ENCODE measurements around the gene INCA1.

The INCA1 gene

DNA sequence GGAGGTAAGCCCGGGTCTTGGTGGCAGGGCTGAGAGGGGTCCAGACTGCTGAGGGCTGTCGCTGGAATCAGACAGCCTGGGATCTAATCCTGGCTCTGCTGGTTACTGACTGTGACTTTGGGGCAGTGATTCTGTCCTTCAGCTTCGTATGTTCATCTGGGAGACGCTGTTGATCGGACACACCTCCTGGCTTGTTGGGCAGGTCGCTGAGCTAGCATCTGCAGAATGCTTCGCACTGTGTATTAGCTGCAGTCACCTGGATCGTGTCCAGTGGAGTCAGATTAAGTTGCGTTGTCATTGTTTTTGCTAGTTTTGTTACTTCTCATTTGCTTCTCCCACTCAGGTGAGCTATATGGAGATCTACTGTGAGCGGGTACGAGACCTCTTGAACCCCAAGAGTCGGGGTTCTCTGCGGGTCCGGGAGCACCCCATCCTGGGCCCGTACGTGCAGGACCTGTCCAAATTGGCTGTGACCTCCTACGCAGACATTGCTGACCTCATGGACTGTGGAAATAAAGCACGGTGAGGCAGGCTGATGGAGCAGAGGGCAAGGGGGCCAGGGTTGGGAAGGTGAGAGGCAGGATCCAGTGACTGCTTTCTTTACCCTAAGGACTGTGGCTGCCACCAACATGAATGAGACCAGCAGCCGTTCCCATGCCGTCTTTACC, 4.9 kb upstream of the INCA1 start:
- Histone ChIP-seq H4K20me1 (ENCODE audit: insufficient read depth, low read length) (no peaks in the 10 kb centered on the region), H3K27me3 (ENCODE audit: insufficient read depth, low read length) (no peaks in the 10 kb centered on the region), H3K4me1 (ENCODE audit: insufficient read depth, low read length, severe bottlenecking) (peaks cover 14% of the 10 kb centered on the region), H3K9ac (ENCODE audit: low read length) (no peak overlapping the region), H3K9me3 (ENCODE audit: low read length) (no peaks in the 10 kb centered on the region), H3K79me2 (ENCODE audit: insufficient read depth, low read length) (no peaks in the 10 kb centered on the region), H3K4me3 (ENCODE audit: low read depth, low read length, poor library complexity, severe bottlenecking) (no peak overlapping the region), H3K9me2 (ENCODE audit: low read depth, low read length) (no peaks in the 10 kb centered on the region), H3K4me2 (ENCODE audit: low read length) (no peak overlapping the region), H3K36me3 (ENCODE audit: insufficient read depth, low read length) (peaks cover 39% of the 10 kb centered on the region), H3K27ac (ENCODE audit: low read depth, low read length, poor library complexity, severe bottlenecking) (no peak overlapping the region), H3F3A (ENCODE audit: insufficient read depth, low read length) (no peaks in the 10 kb centered on the region), H2AFZ (ENCODE audit: low read length) (no peak overlapping the region)
- TF ChIP-seq, protein P1, sequence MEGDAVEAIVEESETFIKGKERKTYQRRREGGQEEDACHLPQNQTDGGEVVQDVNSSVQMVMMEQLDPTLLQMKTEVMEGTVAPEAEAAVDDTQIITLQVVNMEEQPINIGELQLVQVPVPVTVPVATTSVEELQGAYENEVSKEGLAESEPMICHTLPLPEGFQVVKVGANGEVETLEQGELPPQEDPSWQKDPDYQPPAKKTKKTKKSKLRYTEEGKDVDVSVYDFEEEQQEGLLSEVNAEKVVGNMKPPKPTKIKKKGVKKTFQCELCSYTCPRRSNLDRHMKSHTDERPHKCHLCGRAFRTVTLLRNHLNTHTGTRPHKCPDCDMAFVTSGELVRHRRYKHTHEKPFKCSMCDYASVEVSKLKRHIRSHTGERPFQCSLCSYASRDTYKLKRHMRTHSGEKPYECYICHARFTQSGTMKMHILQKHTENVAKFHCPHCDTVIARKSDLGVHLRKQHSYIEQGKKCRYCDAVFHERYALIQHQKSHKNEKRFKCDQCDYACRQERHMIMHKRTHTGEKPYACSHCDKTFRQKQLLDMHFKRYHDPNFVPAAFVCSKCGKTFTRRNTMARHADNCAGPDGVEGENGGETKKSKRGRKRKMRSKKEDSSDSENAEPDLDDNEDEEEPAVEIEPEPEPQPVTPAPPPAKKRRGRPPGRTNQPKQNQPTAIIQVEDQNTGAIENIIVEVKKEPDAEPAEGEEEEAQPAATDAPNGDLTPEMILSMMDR (IDR thresholded peaks at IDR 0.05; ENCODE audit: low read length), result no peak
- no peak for TF ChIP-seq EZH2 (IDR thresholded peaks at IDR 0.05; ENCODE audit: borderline replicate concordance, low read length)

DNA sequence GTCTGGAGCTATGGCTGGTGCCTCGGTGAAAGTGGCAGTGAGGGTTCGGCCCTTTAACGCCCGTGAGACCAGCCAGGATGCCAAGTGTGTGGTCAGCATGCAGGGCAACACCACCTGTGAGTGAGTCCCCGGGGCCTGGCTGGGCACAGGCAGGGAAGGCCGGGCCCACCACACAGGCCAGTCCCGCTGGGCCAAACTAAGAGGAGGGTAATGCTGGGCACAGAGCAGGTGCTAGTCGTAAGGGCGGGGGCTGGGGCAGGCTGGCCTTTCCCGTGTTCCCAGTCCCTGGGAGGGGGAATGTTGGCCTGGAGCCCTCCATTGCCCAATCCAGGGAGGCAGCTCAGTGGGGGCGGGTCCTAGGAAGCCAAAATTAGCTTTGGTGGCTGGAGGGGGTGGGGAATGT, 2.9 kb upstream of the INCA1 start:
- Histone ChIP-seq H3K9me3 (ENCODE audit: low read length) (no peaks in the 10 kb centered on the region), H3K27me3 (ENCODE audit: insufficient read depth, low read length) (no peaks in the 10 kb centered on the region), H3K9ac (ENCODE audit: low read length) (no peak overlapping the region), H3K36me3 (ENCODE audit: insufficient read depth, low read length) (peaks cover 29% of the 10 kb centered on the region), H3K4me2 (ENCODE audit: low read length) (no peak overlapping the region), H3K79me2 (ENCODE audit: insufficient read depth, low read length) (no peaks in the 10 kb centered on the region), H2AFZ (ENCODE audit: low read length) (no peak overlapping the region), H3K4me1 (ENCODE audit: insufficient read depth, low read length, severe bottlenecking) (peaks cover 21% of the 10 kb centered on the region), H4K20me1 (ENCODE audit: insufficient read depth, low read length) (no peaks in the 10 kb centered on the region), H3F3A (ENCODE audit: insufficient read depth, low read length) (no peaks in the 10 kb centered on the region), H3K4me3 (ENCODE audit: low read depth, low read length, poor library complexity, severe bottlenecking) (no peak overlapping the region), H3K27ac (ENCODE audit: low read depth, low read length, poor library complexity, severe bottlenecking) (no peak overlapping the region), H3K9me2 (ENCODE audit: low read depth, low read length) (no peaks in the 10 kb centered on the region)
- no peak for TF ChIP-seq EZH2 (IDR thresholded peaks at IDR 0.05; ENCODE audit: borderline replicate concordance, low read length)
- TF ChIP-seq, protein P1 (IDR thresholded peaks at IDR 0.05; ENCODE audit: low read length), result no peak

DNA sequence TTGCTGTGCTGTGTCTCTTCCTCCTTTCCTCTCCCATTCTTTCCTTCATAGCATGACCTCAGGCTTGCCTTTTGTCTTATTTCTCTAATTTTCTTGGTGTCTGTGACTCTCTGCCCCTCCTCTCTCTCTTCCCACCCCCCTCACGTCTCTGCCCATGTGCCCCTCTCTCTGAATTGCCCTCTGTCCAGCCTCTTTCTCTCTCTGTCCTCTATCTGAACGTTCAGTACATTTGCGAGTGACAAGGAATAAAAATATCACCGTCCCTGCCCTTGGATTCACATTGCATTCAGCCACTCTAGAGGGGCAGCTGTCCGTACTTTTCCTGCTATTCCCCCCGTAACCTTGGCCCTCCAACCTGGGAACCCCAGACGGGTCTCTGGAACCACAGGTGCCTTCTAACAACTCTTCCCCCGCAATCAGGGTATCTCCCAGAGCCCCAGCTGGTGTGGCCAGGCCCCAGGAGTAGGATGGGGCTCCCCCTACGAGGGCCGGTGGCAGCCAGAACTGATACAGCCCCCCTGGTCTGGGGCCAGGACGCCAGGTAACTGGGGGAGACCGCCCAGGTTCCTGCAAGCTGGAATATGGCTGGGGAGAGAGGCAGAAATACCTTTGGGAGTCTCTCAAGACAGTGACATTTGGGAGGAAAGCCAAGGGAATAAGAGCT, 2.2 kb upstream of the INCA1 start:
- Histone ChIP-seq H4K20me1 (ENCODE audit: insufficient read depth, low read length) (no peaks in the 10 kb centered on the region), H3K4me1 (ENCODE audit: insufficient read depth, low read length, severe bottlenecking) (peaks cover 21% of the 10 kb centered on the region), H3F3A (ENCODE audit: insufficient read depth, low read length) (no peaks in the 10 kb centered on the region), H3K79me2 (ENCODE audit: insufficient read depth, low read length) (no peaks in the 10 kb centered on the region), H3K9me2 (ENCODE audit: low read depth, low read length) (no peaks in the 10 kb centered on the region), H3K9ac (ENCODE audit: low read length) (peak overlapping the region; percentile 96; the same call in 1 of the 2 replicates), H3K36me3 (ENCODE audit: insufficient read depth, low read length) (peaks cover 22% of the 10 kb centered on the region), H3K27me3 (ENCODE audit: insufficient read depth, low read length) (no peaks in the 10 kb centered on the region), H3K9me3 (ENCODE audit: low read length) (no peaks in the 10 kb centered on the region), H3K27ac (ENCODE audit: low read depth, low read length, poor library complexity, severe bottlenecking) (peak overlapping the region; percentile 27), H3K4me3 (ENCODE audit: low read depth, low read length, poor library complexity, severe bottlenecking) (peak overlapping the region; percentile 96), H3K4me2 (ENCODE audit: low read length) (peak overlapping the region; percentile 93), H2AFZ (ENCODE audit: low read length) (no peak overlapping the region)
- TF ChIP-seq, protein P1 (IDR thresholded peaks at IDR 0.05; ENCODE audit: low read length), result no peak
- no peak for TF ChIP-seq EZH2 (IDR thresholded peaks at IDR 0.05; ENCODE audit: borderline replicate concordance, low read length)
